Activated CD8-positive, alpha-beta T cell treated with anti-CD3 and anti-CD28 coated beads for 36 hours (primary cell): ENCODE results near the gene DOC2A. TPM values are rescaled to one million over a fixed set of nuclear protein-coding genes. Genes with fewer than 3 reads are reported as not detected.
A peak's percentile ranks its signal among the peaks of the same experiment; 100 is the strongest.
"Not testable (repeated sequence)": the region's sequence is repeated elsewhere in the genome, so short reads cannot be mapped to it uniquely, and the experiment has no call there.

Source experiments
- ATAC-seq: fragments of 200-7000 bp; cut with Tn5 transposase; one replicate; pipeline ENCODE4 v1.10.0; 2021; ENCODE audit warnings: mild to moderate bottlenecking, moderate library complexity
- CTCF ChIA-PET: fragments of 350-600 bp; sonication (Branson Sonifier 250); formaldehyde crosslinking; loops from one replicate; lab custom pipeline; 2021; ENCODE audit warnings: antibody characterized with exemption; lab: Charles Lee
- POLR2A ChIA-PET: fragments of 350-600 bp; sonication (Branson Sonifier 250); formaldehyde crosslinking; loops from one replicate; lab custom pipeline; 2021; ENCODE audit warnings: antibody characterized with exemption; lab: Charles Lee
- DNase-seq: peaks from one replicate; pipeline ENCODE4 v3.0.0-alpha.2; 2020
- H3K27ac Mint-ChIP-seq: one replicate; pipeline ENCODE4 v1.8.0; 2021; ENCODE audit warnings: mild to moderate bottlenecking, mixed read lengths
- H3K27me3 Mint-ChIP-seq: one replicate; pipeline ENCODE4 v1.8.0; 2021; ENCODE audit warnings: mixed read lengths
- H3K36me3 Mint-ChIP-seq: one replicate; pipeline ENCODE4 v1.8.0; 2021; ENCODE audit warnings: low read depth, mixed read lengths
- H3K4me1 Mint-ChIP-seq: one replicate; pipeline ENCODE4 v1.8.0; 2021; ENCODE audit warnings: low read depth, mixed read lengths
- H3K4me3 Mint-ChIP-seq: one replicate; pipeline ENCODE4 v1.8.0; 2021; ENCODE audit warnings: mild to moderate bottlenecking, moderate library complexity, mixed read lengths
- H3K9me3 Mint-ChIP-seq: one replicate; pipeline ENCODE4 v1.8.0; 2021; ENCODE audit warnings: mixed read lengths
- CTCF ChIP-seq: fragments of 200-600 bp; IDR thresholded peaks from one replicate; pipeline ENCODE4 v1.8.0; 2022; ENCODE audit warnings: antibody characterized with exemption, mild to moderate bottlenecking
- intact Hi-C: fragments of 100-400 bp; cut with micrococcal nuclease; formaldehyde crosslinking; loops from one replicate; pipeline ENCODE4 v1.10.0; 2022
- total RNA-seq, 2 experiments: library from RNA; stranded (reverse); gene quantifications; one replicate each; pipeline ENCODE4 v1.2.3, GENCODE V29; 2021

The DOC2A gene
- total RNA-seq, 2 experiments from 2014 or later: 0.68 to 1.8 TPM

DNA sequence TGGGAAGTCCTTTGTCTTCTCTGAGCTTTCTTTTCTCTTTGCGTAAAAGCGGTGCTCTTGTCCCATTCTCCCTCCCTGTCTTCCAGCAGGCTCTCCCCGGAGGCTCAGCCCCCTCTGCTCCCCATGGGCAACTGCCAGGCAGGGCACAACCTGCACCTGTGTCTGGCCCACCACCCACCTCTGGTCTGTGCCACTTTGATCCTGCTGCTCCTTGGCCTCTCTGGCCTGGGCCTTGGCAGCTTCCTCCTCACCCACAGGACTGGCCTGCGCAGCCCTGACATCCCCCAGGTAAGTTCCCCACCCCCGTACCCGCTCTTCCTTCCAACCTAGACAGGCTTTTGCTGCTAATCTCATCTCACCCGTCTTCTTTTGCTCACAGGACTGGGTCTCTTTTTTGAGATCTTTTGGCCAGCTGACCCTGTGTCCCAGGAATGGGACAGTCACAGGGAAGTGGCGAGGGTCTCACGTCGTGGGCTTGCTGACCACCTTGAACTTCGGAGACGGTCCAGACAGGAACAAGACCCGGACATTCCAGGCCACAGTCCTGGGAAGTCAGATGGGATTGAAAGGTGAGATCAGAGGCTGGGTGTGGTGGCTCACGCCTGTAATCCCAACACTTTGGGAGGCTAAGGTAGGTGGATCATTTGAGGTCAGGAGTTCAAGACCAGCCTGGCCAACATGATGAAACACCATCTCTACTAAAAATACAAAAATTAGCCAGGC lies 47.6 kb downstream of the DOC2A start:
- Mint-ChIP-seq H3K9me3 (no peaks in the 10 kb centered on the region), H3K4me1 (peaks cover 19% of the 10 kb centered on the region), H3K27ac (peak overlapping the region; percentile 75), H3K4me3 (peak overlapping the region; percentile 86), H3K27me3 (no peaks in the 10 kb centered on the region), H3K36me3 (peaks cover 3% of the 10 kb centered on the region)
- intact Hi-C loops: no loop called here
- ChIA-PET CTCF (interaction anchor here (1.3 to 2.3 kb wide), 2 partner anchors 10 to 58 kb away, joined by 3 to 20 read pairs; partner anchors contain the start of gene TAOK2), POLR2A (interaction anchor here (0.7 to 1.2 kb wide), 3 partner anchors 10 to 1475 kb away, joined by 3 to 4 read pairs (median 3); partner anchors contain the start of gene TAOK2)
- DNase-seq (no peak), ATAC-seq (no peak)
- TF ChIP-seq CTCF: no peak

DNA sequence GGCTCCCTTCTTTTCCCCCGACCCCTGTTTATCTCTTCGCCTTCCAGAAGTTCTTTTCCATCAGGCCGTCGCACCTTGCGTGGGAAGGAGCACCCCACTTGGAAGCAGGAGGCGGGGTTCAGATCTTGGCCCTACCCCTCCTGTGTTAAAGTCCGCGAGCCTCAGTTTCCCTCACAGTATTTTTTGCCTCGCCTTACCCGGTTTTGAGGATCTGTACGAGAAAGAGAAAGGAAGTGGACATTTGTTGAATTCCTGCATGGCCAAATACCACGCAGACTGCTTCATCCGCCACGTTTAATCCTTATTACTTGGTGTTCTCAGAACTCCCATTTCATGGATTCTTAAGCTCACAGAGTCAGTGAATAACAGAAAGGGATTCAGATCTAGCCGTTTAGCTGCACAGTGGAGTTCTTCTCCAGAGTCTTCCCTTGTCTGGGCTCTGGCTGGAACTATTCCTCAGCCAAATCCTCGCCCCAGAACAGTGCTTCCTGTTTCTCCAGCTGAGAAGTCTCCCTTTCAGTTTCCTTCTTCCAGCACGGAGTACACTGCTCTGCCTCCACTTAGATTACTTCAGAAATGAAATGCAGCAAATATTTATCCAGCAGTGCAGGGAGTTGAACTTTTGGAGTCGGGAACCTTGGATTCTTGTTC lies 48.4 kb downstream of the DOC2A start:
- intact Hi-C loops: no loop called here
- Mint-ChIP-seq H3K27ac (peak overlapping the region; percentile 75), H3K36me3 (peaks cover 3% of the 10 kb centered on the region), H3K4me1 (peaks cover 19% of the 10 kb centered on the region), H3K27me3 (no peaks in the 10 kb centered on the region), H3K9me3 (no peaks in the 10 kb centered on the region), H3K4me3 (peak overlapping the region; percentile 86)
- CTCF ChIA-PET: interaction anchor here (1.0 to 2.3 kb wide), 6 partner anchors 8 to 92 kb away, joined by 3 to 20 read pairs (median 4); partner anchors contain the start of genes KCTD13 and TAOK2
- DNase-seq (no peak), ATAC-seq (no peak)
- POLR2A ChIA-PET: interaction anchor here (0.7 to 1.9 kb wide), 10 partner anchors 11 to 1474 kb away, joined by 3 to 19 read pairs (median 4); partner anchors contain the start of genes KCTD13 and TAOK2
- no peak for TF ChIP-seq CTCF

DNA sequence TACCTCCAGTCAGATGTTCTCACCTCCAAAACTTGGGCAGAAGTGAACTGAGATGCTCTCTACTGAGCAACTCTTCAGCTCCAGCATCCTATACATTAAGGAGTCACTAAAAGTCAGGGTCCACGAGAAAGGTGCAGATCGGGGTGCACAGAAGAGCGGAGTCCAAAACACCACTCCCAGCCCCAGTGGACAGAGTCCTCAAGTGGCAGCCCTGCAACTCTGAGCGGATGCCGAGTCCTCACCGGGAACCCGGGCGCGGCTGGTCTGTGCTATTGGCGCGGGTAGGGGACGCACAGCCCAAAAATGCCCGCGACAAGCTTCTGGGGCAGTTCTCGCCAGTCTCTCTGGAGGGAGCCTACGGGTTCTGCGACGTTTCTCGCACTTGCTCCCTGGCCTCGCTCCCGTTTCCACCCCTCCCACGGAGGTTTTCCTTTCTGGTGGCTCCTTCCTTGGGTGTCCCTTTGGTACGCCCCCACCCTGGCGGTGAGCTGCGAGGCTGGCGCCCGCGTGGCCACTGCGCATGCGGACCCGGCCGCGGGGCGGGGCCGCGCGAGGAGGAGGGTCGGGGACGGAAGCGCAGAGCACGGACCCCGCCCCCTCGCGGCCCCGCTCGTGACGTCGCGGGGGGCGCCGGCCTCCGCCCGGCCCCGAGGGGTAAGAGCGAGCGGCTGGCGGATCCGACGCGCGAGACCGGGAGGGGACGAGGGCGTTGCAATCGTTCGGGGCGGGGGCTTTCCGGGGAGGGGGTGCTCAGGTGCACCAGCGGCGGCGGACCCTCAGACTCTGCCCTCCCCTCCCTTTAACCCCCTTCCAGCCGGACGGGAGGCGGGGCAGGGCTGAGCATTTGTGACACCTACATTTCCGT lies 49.1 kb downstream of the DOC2A start, which contains the start of gene TMEM219:
TSS of gene TMEM219 (plus strand) at position 601 of the 865 bp plus-strand sequence. CDS start 1,065 bp downstream, outside the sequence.
- Mint-ChIP-seq H3K36me3 (peaks cover 3% of the 10 kb centered on the region), H3K4me1 (peaks cover 19% of the 10 kb centered on the region), H3K9me3 (no peaks in the 10 kb centered on the region), H3K4me3 (peak within 1 kb of the TSS; percentile 86), H3K27ac (peak within 1 kb of the TSS; percentile 87), H3K27me3 (no peaks in the 10 kb centered on the region)
- intact Hi-C loops: no loop called here
- CTCF ChIA-PET: interaction anchor here (0.6 to 2.3 kb wide), 11 partner anchors 9 to 168 kb away, joined by 3 to 20 read pairs (median 3); partner anchors contain the start of genes CDIPT, KCTD13 and TAOK2
- DNase-seq (peak; percentile 91), ATAC-seq (peak; percentile 96)
- POLR2A ChIA-PET: interaction anchor here (0.6 to 1.9 kb wide), 14 partner anchors 11 to 698 kb away, joined by 3 to 19 read pairs (median 4); partner anchors contain the start of genes HIRIP3, INO80E, KCTD13 and TAOK2
- TF ChIP-seq CTCF: peak; percentile 23

GRCh38 chr16:29961127-29961478 lies 49.7 kb downstream of the DOC2A start:
- no peak for TF ChIP-seq CTCF
- peak overlapping the region; percentile 87 for H3K27ac Mint-ChIP-seq
- no peak for ATAC-seq

GRCh38 chr16:29959821-29960220 lies 51.0 kb downstream of the DOC2A start:
- CTCF ChIA-PET: interaction anchor here (0.7 to 1.6 kb wide), 2 partner anchors 26 to 72 kb away, joined by 3 to 4 read pairs; no protein-coding TSS in a partner anchor
- POLR2A ChIA-PET, H3K4me3 Mint-ChIP-seq, DNase-seq, H3K9me3 Mint-ChIP-seq, H3K27me3 Mint-ChIP-seq, H3K36me3 Mint-ChIP-seq, intact Hi-C loops, H3K27ac Mint-ChIP-seq, ATAC-seq: not testable (repeated sequence)
- peaks cover 19% of the 10 kb centered on the region for H3K4me1 Mint-ChIP-seq

More at GRCh38 chr16:29961127-29961478, 49.7 kb downstream of the DOC2A start:
- intact Hi-C loops: no loop called here
- CTCF ChIA-PET: interaction anchor here (0.6 to 2.3 kb wide), 10 partner anchors 12 to 168 kb away, joined by 3 to 20 read pairs (median 4); partner anchors contain the start of genes CDIPT, KCTD13 and TAOK2
- POLR2A ChIA-PET: interaction anchor here (0.6 to 1.9 kb wide), 12 partner anchors 12 to 220 kb away, joined by 3 to 19 read pairs (median 4); partner anchors contain the start of genes HIRIP3, INO80E, KCTD13 and TAOK2
- H3K36me3 Mint-ChIP-seq: peaks cover 2% of the 10 kb centered on the region
- no peaks in the 10 kb centered on the region for H3K27me3 Mint-ChIP-seq
- no peaks in the 10 kb centered on the region for H3K9me3 Mint-ChIP-seq
- H3K4me1 Mint-ChIP-seq: peaks cover 19% of the 10 kb centered on the region
- no peak for DNase-seq
- H3K4me3 Mint-ChIP-seq: peak overlapping the region; percentile 86
